SK-N-SH (cell line): ENCODE measurements around the gene PRMT3. TPM values are rescaled to one million over a fixed set of nuclear protein-coding genes. Genes with fewer than 3 reads are reported as not detected.

ENCODE experiments used
- CTCF ChIA-PET: fragments of 300-600, 350-600 bp; formaldehyde crosslinking; extraction: SDS; loops from one replicate; lab custom pipeline; 2021; lab: Yijun Ruan, JAX
- POLR2A ChIA-PET: fragments of 350-600 bp; sonication (Branson Sonifier 250); formaldehyde crosslinking; extraction: SDS; loops from one replicate; lab custom pipeline; 2020; ENCODE audit warnings: antibody characterized with exemption, inconsistent platforms; lab: Yijun Ruan, JAX
- DNase-seq: peaks from one replicate; pipeline ENCODE4 v3.0.0; 2012
- H2AFZ ChIP-seq: fragments of 200-600 bp; sonication (generic); 2 replicates; pipeline ENCODE4 v1.8.1; 2016; ENCODE audit warnings: antibody characterized with exemption, mild to moderate bottlenecking, low read depth
- H3F3A ChIP-seq: fragments of 200-600 bp; sonication (generic); replicated peaks from 2 replicates; pipeline ENCODE3; 2016; ENCODE audit warnings: antibody characterized with exemption, mild to moderate bottlenecking; ENCODE audit not compliant: insufficient read depth
- H3K27ac ChIP-seq, 2 experiments: fragments of 200-500 bp in 1 of 2; fragments of 200-600 bp in 1 of 2; sonication (Bioruptor generic) in 1 of 2; sonication (generic), shearing (Covaris generic) in 1 of 2; 2 replicates each; pipeline versions ENCODE4 v1.5.1 to v1.6.1; 2014 to 2016; ENCODE audit warnings: low read depth in 2 of 2, inconsistent platforms in 1 of 2, low read length in 1 of 2, mild to moderate bottlenecking in 1 of 2, mixed read lengths in 1 of 2
- H3K27me3 ChIP-seq: fragments of 200-600 bp; sonication (generic), shearing (Covaris generic); 2 replicates; pipeline ENCODE4 v1.6.1; 2016; ENCODE audit warnings: mixed run types; ENCODE audit not compliant: insufficient read depth
- H3K36me3 ChIP-seq, 2 experiments: fragments of 200-500 bp in 1 of 2; fragments of 200-600 bp in 1 of 2; sonication (Bioruptor generic) in 1 of 2; sonication (generic) in 1 of 2; replicated peaks in 1 of 2; 2 replicates each; pipeline versions ENCODE3 to v1.5.1; 2014 to 2016; ENCODE audit warnings: low read length in 1 of 2, mild to moderate bottlenecking in 1 of 2; ENCODE audit not compliant: insufficient read depth in 2 of 2, control insufficient read depth in 1 of 2
- H3K4me1 ChIP-seq, 2 experiments: fragments of 200-500 bp in 1 of 2; fragments of 200-600 bp in 1 of 2; sonication (Bioruptor generic) in 1 of 2; sonication (generic), shearing (Covaris generic) in 1 of 2; 2 replicates each; pipeline versions ENCODE4 v1.5.1 to v1.6.1; 2014 to 2016; ENCODE audit warnings: low read depth in 1 of 2, low read length in 1 of 2, mixed run types in 1 of 2; ENCODE audit not compliant: insufficient read depth in 2 of 2, control insufficient read depth in 1 of 2
- H3K4me2 ChIP-seq: fragments of 200-600 bp; sonication (generic), shearing (Covaris generic); 2 replicates; pipeline ENCODE4 v1.6.1; 2017; ENCODE audit warnings: mixed run types
- H3K4me3 ChIP-seq, 2 experiments: fragments of 200-500 bp in 1 of 2; fragments of 200-600 bp in 1 of 2; sonication (Bioruptor generic) in 1 of 2; sonication (generic), shearing (Covaris generic) in 1 of 2; 2 replicates each; pipeline versions ENCODE4 v1.5.1 to v1.8.1; 2014 to 2016; ENCODE audit warnings: low read depth in 2 of 2, inconsistent platforms in 1 of 2, low read length in 1 of 2, mild to moderate bottlenecking in 1 of 2, mixed read lengths in 1 of 2, moderate library complexity in 1 of 2
- H3K79me2 ChIP-seq: fragments of 200-600 bp; sonication (generic); 2 replicates; pipeline ENCODE4 v1.8.1; 2017; ENCODE audit warnings: mild to moderate bottlenecking; ENCODE audit not compliant: insufficient read depth
- H3K9ac ChIP-seq: fragments of 200-600 bp; sonication (generic); 2 replicates; pipeline ENCODE4 v1.6.1; 2017; ENCODE audit warnings: mixed run types
- H3K9me2 ChIP-seq: fragments of 200-600 bp; sonication (generic); 2 replicates; pipeline ENCODE4 v1.6.1; 2017; ENCODE audit warnings: mixed run types
- H3K9me3 ChIP-seq: fragments of 200-600 bp; sonication (generic); 2 replicates; pipeline ENCODE4 v1.6.1; 2017; ENCODE audit warnings: mixed run types, mild to moderate bottlenecking, moderate library complexity
- H4K20me1 ChIP-seq: fragments of 200-600 bp; sonication (generic); 2 replicates; pipeline ENCODE4 v1.6.1; 2017; ENCODE audit warnings: mild to moderate bottlenecking, mixed run types; ENCODE audit not compliant: insufficient read depth
- GATA2 ChIP-seq: sonication (generic); formaldehyde crosslinking; IDR thresholded peaks from 2 replicates; pipeline ENCODE4 v1.5.0; 2020; ENCODE audit warnings: mild to moderate bottlenecking, missing genetic modification reagents
- POLR2AphosphoS5 ChIP-seq: IDR thresholded peaks from 2 replicates; pipeline ENCODE4 v1.6.1; 2012; ENCODE audit warnings: low read depth, low read length
- RAD21 ChIP-seq: IDR thresholded peaks from 2 replicates; pipeline ENCODE4 v1.6.1; 2012; ENCODE audit warnings: mild to moderate bottlenecking, low read length
- SMC3 ChIP-seq: IDR thresholded peaks from 2 replicates; pipeline ENCODE4 v1.6.1; 2012; ENCODE audit warnings: low read depth, low read length, improper control_type of control experiment
- WGBS: methylation state at CpG from one replicate; pipeline ENCODE4 v1.1.6; 2017; ENCODE audit warnings: low lambda C conversion rate; 5-methylcytosine and 5-hydroxymethylcytosine counted together
- polyA plus RNA-seq, 3 experiments: library from polyadenylated mRNA; depleted of rRNA; stranded (reverse); fragments of >200 nt; gene quantifications; 2 replicates each; pipeline ENCODE4 v1.2.3, GENCODE V29; 2012
- TF ChIP-seq, protein P1 (sequence below): IDR thresholded peaks from 2 replicates; pipeline ENCODE4; 2012
- TF ChIP-seq, protein P2 (sequence below): IDR thresholded peaks from 2 replicates; pipeline ENCODE4 v1.4.0; 2012; ENCODE audit warnings: low read depth
- TF ChIP-seq, protein P3 (sequence below): fragments of 200-600 bp; sonication (generic); IDR thresholded peaks from 2 replicates; pipeline ENCODE4 v1.6.1; 2017; ENCODE audit warnings: antibody characterized with exemption, mild to moderate bottlenecking, moderate library complexity

The PRMT3 gene
- polyA plus RNA-seq, 1 of the 3 experiments (the other 2 are of a cell fraction) = 10.8 TPM

DNA sequence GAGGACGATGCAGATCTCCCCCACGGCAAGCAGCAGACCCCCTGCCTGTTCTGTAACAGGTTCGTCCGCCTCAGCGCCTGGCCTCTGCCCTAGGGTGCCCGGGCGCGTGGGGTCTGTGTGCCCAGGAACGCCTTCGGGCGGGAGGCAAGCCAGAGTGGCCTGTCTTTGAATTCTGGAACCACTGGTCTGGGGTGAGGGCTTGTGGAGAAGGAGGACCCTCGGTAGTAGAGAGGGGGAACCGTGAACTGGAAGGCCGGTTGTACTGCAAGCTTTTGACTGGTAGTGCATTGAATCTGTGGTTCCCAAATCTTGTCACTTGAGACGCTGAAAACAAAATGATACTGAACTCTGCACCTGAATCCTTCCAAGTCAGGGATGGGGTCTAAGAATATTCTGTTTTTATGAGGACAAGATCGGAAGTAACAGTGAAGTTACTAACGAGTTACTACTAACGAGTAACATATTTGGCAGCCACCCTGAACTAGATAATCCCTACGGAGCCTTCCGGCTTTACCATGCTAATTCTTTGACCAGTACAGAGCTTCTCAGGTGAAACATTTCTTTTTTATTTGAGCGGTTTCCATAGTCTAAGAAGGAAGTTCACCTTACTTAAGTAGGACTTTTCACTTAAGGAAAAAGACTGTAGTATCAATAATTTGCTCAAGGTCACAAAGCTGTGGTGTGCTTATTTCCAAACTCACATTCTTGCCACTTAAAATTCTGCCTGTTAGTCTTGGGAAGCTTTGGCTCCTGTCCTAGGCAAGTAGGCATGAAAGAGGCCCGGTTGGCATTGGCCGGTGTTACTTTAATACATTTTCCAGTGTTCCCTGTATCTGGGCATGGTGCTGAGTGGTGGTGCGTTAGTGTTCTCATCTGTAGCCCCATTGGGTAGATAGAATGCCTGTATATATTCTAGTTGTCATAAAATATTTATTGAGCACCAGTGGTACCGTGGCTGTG is 860 bp downstream of the PRMT3 start:
- TF ChIP-seq GATA2 (CRISPR knock-in tag) = 0 out of 2 replicates have a peak, but pooled peaks have one; percentile 1
- TF ChIP-seq, protein P1, sequence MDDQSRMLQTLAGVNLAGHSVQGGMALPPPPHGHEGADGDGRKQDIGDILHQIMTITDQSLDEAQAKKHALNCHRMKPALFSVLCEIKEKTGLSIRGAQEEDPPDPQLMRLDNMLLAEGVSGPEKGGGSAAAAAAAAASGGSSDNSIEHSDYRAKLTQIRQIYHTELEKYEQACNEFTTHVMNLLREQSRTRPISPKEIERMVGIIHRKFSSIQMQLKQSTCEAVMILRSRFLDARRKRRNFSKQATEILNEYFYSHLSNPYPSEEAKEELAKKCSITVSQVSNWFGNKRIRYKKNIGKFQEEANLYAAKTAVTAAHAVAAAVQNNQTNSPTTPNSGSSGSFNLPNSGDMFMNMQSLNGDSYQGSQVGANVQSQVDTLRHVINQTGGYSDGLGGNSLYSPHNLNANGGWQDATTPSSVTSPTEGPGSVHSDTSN = no peak
- TF ChIP-seq, all 33 proteins: peak for 1
- 4% methylated on average over 22 of the region's 25 CpGs for WGBS
- H3K9me3 ChIP-seq = no peaks in the 10 kb centered on the region

DNA sequence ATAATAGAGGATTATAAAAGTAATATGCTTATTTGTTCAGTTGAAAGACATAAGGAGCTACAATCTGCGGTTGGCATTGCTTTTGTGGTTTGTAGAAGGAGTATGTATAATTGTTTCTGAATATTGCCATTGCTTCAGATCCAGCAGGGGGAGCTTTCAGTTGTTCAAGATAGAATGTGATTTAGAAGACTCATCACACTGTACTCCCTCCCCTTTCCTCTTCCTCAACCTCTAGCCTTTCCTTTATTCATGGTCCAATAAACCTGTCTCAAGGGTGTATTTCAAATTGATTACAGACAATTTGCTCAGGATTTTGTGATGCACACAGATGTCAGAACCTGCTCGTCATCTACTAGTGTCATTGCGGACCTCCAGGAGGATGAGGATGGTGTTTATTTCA is 9.8 kb downstream of the PRMT3 start:
- Histone ChIP-seq H2AFZ (no peak overlapping the region), H3K4me1 (no peaks in the 10 kb centered on the region; a peak in 1 of 4 replicates), H3K27ac (no peak overlapping the region), H3K9ac (no peak overlapping the region), H3F3A (peaks cover 13% of the 10 kb centered on the region), H3K79me2 (no peaks in the 10 kb centered on the region), H3K4me3 (no peak overlapping the region), H3K36me3 (peaks cover 40 to 51% of the 10 kb centered on the region in 2 experiments), H3K27me3 (no peaks in the 10 kb centered on the region), H3K9me2 (no peaks in the 10 kb centered on the region), H4K20me1 (no peaks in the 10 kb centered on the region), H3K4me2 (no peak overlapping the region), H3K9me3 (no peaks in the 10 kb centered on the region)
- CTCF ChIA-PET = interaction anchor here (0.5 to 7.0 kb wide), 40 partner anchors 9 to 660 kb away, joined by 3 to 89 read pairs (median 4); partner anchors contain the start of gene PRMT3
- TF ChIP-seq, protein P2, sequence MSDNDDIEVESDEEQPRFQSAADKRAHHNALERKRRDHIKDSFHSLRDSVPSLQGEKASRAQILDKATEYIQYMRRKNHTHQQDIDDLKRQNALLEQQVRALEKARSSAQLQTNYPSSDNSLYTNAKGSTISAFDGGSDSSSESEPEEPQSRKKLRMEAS = no peak
- TF ChIP-seq RAD21 = peak; percentile 70
- TF ChIP-seq, protein P3, sequence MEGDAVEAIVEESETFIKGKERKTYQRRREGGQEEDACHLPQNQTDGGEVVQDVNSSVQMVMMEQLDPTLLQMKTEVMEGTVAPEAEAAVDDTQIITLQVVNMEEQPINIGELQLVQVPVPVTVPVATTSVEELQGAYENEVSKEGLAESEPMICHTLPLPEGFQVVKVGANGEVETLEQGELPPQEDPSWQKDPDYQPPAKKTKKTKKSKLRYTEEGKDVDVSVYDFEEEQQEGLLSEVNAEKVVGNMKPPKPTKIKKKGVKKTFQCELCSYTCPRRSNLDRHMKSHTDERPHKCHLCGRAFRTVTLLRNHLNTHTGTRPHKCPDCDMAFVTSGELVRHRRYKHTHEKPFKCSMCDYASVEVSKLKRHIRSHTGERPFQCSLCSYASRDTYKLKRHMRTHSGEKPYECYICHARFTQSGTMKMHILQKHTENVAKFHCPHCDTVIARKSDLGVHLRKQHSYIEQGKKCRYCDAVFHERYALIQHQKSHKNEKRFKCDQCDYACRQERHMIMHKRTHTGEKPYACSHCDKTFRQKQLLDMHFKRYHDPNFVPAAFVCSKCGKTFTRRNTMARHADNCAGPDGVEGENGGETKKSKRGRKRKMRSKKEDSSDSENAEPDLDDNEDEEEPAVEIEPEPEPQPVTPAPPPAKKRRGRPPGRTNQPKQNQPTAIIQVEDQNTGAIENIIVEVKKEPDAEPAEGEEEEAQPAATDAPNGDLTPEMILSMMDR = peak; percentile 76
- peak; percentile 68 for TF ChIP-seq SMC3
- no peak for TF ChIP-seq POLR2AphosphoS5
- WGBS = 86% methylated on average over 3 of the region's 3 CpGs
- DNase-seq = peak; percentile 42
- POLR2A ChIA-PET = interaction anchor here (1.3 kb wide), 2 partner anchors 211 to 213 kb away, joined by 3 to 5 read pairs; no protein-coding TSS in a partner anchor

More for the DNA sequence above, 860 bp downstream of the PRMT3 start:
- H3K9me2 ChIP-seq = no peaks in the 10 kb centered on the region
- ChIA-PET POLR2A (interaction anchor here (0.6 to 1.0 kb wide), 2 partner anchors 12 to 679 kb away, joined by 3 to 7 read pairs; no protein-coding TSS in a partner anchor), CTCF (interaction anchor here (0.8 to 2.9 kb wide), 9 partner anchors 9 to 233 kb away, joined by 3 to 17 read pairs (median 6); no protein-coding TSS in a partner anchor)
- no peaks in the 10 kb centered on the region for H4K20me1 ChIP-seq
- no peak for DNase-seq
- H3K79me2 ChIP-seq = peaks cover 13% of the 10 kb centered on the region; the same call in 1 of the 2 replicates
- peaks cover 5 to 6% of the 10 kb centered on the region in 2 experiments; a peak in 2 of 4 replicates for H3K4me1 ChIP-seq
- peaks cover 14 to 16% of the 10 kb centered on the region in 2 experiments for H3K36me3 ChIP-seq
- no peaks in the 10 kb centered on the region for H3K27me3 ChIP-seq
- H3K4me2 ChIP-seq = peak overlapping the region; percentile 96
- no peaks in the 10 kb centered on the region for H3F3A ChIP-seq
- H2AFZ ChIP-seq = peak overlapping the region; percentile 97
- peak overlapping the region; percentile 91 to 93 for H3K4me3 ChIP-seq
- H3K27ac ChIP-seq = peak overlapping the region; percentile 88 to 94; a peak in 3 of 4 replicates
- peak overlapping the region; percentile 90 for H3K9ac ChIP-seq
